ENCODE measurements around the gene CEP126.

CEP126 gene, protein sequence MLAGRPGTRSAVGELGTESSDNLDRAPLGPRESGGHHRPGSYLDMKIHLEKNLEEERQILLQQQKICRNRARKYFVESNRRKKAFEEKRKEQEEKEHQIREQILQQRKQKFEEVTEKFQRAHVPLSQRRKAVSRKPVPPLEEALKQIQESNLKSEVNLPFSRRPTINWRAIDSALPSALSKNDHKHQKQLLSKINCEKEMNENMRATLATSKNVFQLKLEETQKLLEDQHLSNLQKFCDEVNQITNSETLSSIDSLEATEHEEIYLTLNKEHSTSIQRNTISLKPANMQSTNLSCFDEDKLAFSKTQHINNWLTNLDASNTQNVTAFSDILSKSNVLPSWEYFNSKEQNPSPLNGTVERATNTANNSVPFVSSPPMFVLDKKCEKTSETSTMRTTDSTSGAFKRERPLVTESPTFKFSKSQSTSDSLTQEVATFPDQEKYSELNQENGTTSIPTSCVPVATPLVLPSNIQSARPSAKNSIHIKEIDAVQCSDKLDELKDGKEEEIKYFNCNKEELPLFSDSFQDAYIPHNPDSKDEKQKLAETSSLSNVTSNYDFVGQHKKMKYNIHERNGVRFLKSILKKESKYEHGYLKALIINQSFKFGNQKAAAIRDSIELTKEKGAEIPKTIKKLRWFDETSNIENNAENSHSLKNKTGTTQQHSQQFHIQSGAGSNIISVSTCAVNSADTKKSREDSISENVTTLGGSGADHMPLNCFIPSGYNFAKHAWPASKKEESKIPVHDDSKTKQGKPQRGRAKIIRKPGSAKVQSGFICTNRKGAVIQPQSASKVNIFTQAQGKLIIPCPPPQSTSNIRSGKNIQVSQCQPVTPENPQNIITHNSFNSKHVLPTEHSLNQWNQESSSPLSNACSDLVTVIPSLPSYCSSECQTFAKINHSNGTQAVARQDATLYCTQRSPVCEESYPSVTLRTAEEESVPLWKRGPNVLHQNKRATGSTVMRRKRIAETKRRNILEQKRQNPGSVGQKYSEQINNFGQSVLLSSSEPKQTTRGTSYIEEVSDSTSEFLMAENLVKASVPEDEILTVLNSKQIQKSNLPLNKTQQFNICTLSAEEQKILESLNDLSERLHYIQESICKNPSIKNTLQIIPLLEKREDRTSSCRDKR

GRCh38 chr11:101914738-101915426 lies at the start of gene CEP126:
CEP126 (plus strand) TSS chr11:101915010; CDS start chr11:101915285, 275 bp downstream.
- H3K79me2 ChIP-seq (ENCODE audit: low read length), result no peaks in the 10 kb centered on the region
- no peak for TF ChIP-seq EZH2 (optimal IDR thresholded peaks at IDR 0.05; ENCODE audit: low read depth, low read length)
- TF ChIP-seq, protein P1, sequence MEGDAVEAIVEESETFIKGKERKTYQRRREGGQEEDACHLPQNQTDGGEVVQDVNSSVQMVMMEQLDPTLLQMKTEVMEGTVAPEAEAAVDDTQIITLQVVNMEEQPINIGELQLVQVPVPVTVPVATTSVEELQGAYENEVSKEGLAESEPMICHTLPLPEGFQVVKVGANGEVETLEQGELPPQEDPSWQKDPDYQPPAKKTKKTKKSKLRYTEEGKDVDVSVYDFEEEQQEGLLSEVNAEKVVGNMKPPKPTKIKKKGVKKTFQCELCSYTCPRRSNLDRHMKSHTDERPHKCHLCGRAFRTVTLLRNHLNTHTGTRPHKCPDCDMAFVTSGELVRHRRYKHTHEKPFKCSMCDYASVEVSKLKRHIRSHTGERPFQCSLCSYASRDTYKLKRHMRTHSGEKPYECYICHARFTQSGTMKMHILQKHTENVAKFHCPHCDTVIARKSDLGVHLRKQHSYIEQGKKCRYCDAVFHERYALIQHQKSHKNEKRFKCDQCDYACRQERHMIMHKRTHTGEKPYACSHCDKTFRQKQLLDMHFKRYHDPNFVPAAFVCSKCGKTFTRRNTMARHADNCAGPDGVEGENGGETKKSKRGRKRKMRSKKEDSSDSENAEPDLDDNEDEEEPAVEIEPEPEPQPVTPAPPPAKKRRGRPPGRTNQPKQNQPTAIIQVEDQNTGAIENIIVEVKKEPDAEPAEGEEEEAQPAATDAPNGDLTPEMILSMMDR (IDR thresholded peaks at IDR 0.05; ENCODE audit: low read length), result peak; percentile 47
- no peaks in the 10 kb centered on the region for H4K20me1 ChIP-seq (ENCODE audit: insufficient read depth, low read length)
- H3F3A ChIP-seq (ENCODE audit: insufficient read depth, low read length), result peaks cover 12% of the 10 kb centered on the region
- no peaks in the 10 kb centered on the region for H3K9me2 ChIP-seq (replicated peaks; ENCODE audit: insufficient read depth, low read length)
- H3K27me3 ChIP-seq (replicated peaks; ENCODE audit: insufficient read depth, low read length), result no peaks in the 10 kb centered on the region
- no peaks in the 10 kb centered on the region for H3K9me3 ChIP-seq (replicated peaks; ENCODE audit: insufficient read depth, low read length)
- no peaks in the 10 kb centered on the region for H3K36me3 ChIP-seq (replicated peaks; ENCODE audit: insufficient read depth, low read length)
- H3K4me1 ChIP-seq (ENCODE audit: low read length), result peaks cover 13% of the 10 kb centered on the region
- peak within 1 kb of the TSS; percentile 95 for H3K9ac ChIP-seq (ENCODE audit: low read length)
- peak within 1 kb of the TSS; percentile 87 for H2AFZ ChIP-seq (ENCODE audit: low read length)
- DNase-seq, result peak; percentile 91
- peak within 1 kb of the TSS; percentile 95 for H3K4me2 ChIP-seq (ENCODE audit: low read depth, low read length)
- peak within 1 kb of the TSS; percentile 84 for H3K4me3 ChIP-seq (ENCODE audit: low read length)
- H3K27ac ChIP-seq (ENCODE audit: low read length), result peak within 1 kb of the TSS; percentile 96

DNA sequence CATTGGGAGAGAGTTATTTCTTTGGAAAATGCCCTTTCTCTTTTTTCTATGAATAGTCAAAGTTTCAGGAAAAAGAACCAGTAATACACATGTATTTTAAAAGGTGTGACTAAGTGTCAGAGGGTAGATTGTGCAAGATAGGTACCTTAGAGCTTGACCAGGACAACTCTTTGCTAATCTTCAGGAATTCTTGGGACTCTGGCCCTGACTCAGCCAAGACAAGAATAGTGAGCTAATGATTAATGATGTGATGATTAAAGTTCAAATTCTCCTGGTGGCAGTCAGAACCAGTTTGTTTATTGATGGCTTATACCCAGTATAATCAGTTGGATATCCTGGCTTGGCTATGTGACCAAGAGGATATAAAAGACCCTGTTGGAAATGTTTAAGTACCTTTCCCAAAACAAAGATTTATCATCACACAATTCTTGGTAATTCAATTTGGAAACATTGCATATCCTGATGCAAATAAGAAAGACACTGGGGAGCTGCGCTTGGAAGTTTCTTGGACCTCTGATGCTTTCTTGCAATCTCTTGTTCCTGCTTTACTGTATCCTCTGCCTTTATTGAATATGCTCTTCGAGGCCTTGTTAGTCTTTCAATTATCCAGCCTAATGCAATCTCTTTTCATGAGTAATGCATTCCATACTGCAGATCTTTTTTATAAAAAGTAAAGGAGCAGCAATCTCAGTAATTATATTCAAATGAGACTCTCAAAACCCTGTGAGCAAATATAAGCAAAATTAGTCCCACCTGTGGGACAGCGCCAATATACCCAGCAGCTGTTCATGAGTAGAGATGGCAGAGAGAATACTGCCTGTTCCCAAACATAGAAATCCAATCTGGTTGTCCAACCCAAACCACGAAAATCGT lies 48.0 kb upstream of the CEP126 start:
- Histone ChIP-seq H3K9me2 (replicated peaks; ENCODE audit: insufficient read depth, low read length) (no peaks in the 10 kb centered on the region), H3K4me1 (ENCODE audit: low read length) (no peaks in the 10 kb centered on the region), H3K79me2 (ENCODE audit: low read length) (no peaks in the 10 kb centered on the region), H2AFZ (ENCODE audit: low read length) (no peak overlapping the region), H3K4me2 (ENCODE audit: low read depth, low read length) (no peak overlapping the region), H4K20me1 (ENCODE audit: insufficient read depth, low read length) (no peaks in the 10 kb centered on the region), H3K27ac (ENCODE audit: low read length) (no peak overlapping the region), H3K4me3 (ENCODE audit: low read length) (no peak overlapping the region), H3F3A (ENCODE audit: insufficient read depth, low read length) (no peaks in the 10 kb centered on the region), H3K36me3 (replicated peaks; ENCODE audit: insufficient read depth, low read length) (no peaks in the 10 kb centered on the region), H3K9me3 (replicated peaks; ENCODE audit: insufficient read depth, low read length) (no peaks in the 10 kb centered on the region), H3K27me3 (replicated peaks; ENCODE audit: insufficient read depth, low read length) (no peaks in the 10 kb centered on the region), H3K9ac (ENCODE audit: low read length) (no peak overlapping the region)
- DNase-seq, result no peak
- TF ChIP-seq EZH2 (optimal IDR thresholded peaks at IDR 0.05; ENCODE audit: low read depth, low read length) (no peak), EZH2phosphoT487 (IDR thresholded peaks at IDR 0.05; ENCODE audit: low read length) (no peak)
- TF ChIP-seq, protein P1 (IDR thresholded peaks at IDR 0.05; ENCODE audit: low read length), result no peak

DNA sequence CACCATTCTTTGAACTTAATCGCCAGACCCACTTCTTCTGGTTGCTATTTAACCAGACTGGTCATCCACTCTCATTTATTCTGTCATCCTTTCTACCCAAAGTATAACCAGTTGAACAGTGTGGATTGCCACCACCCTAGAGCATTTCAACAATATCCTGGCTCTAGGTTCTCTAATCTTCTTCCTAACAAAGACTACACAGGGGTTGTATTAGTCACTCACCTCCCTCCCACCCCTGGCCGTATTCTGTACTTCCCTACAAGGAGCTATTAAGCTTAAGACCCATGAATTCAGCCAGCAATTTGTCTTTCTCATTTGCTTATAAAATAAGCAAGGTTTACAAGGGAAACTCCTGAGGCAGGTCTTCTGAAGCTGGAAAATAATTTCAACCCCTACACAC lies 46.9 kb upstream of the CEP126 start:
- no peak for DNase-seq
- H3F3A ChIP-seq (ENCODE audit: insufficient read depth, low read length), result no peaks in the 10 kb centered on the region
- H3K27me3 ChIP-seq (replicated peaks; ENCODE audit: insufficient read depth, low read length), result no peaks in the 10 kb centered on the region
- no peak overlapping the region for H3K4me3 ChIP-seq (ENCODE audit: low read length)
- no peaks in the 10 kb centered on the region for H4K20me1 ChIP-seq (ENCODE audit: insufficient read depth, low read length)
- no peaks in the 10 kb centered on the region for H3K9me2 ChIP-seq (replicated peaks; ENCODE audit: insufficient read depth, low read length)
- TF ChIP-seq, protein P1 (IDR thresholded peaks at IDR 0.05; ENCODE audit: low read length), result no peak
- no peaks in the 10 kb centered on the region for H3K79me2 ChIP-seq (ENCODE audit: low read length)
- H3K4me1 ChIP-seq (ENCODE audit: low read length), result no peaks in the 10 kb centered on the region
- no peaks in the 10 kb centered on the region for H3K9me3 ChIP-seq (replicated peaks; ENCODE audit: insufficient read depth, low read length)
- H3K27ac ChIP-seq (ENCODE audit: low read length), result no peak overlapping the region
- no peak overlapping the region for H3K9ac ChIP-seq (ENCODE audit: low read length)
- H3K4me2 ChIP-seq (ENCODE audit: low read depth, low read length), result no peak overlapping the region
- H3K36me3 ChIP-seq (replicated peaks; ENCODE audit: insufficient read depth, low read length), result no peaks in the 10 kb centered on the region
- H2AFZ ChIP-seq (ENCODE audit: low read length), result no peak overlapping the region

All from MM.1S (cell line).